HG03342 (cell line): ENCODE results near the gene SLC25A13.
A peak's percentile ranks its signal among the peaks of the same experiment; 100 is the strongest.

Experiments used
- ATAC-seq: cut with Tn5 transposase; IDR thresholded peaks from one replicate; pipeline ENCODE4 v1.9.1; 2021; ENCODE audit warnings: mild to moderate bottlenecking, moderate library complexity; ENCODE audit not compliant: unreplicated experiment

SLC25A13 gene

DNA sequence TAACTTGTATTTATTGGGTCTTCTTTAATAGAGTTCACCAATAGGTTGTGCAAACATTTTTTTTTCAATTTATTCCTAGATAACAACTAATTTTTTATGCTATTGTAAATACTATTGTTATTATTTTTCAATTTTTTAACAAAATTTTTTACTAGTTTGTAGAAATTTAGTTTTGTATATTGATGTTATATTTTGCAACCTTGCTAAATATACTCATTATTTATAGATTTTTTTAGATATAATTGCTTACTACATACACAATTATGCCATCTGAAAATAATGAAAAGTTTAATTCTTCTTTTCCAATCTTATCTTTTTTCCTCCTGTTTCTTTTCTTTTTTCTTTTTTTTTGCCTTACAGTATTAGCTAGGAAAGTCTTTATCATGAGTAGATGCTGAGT lies 216.9 kb downstream of the SLC25A13 start:
- no peak for ATAC-seq

GRCh38 chr7:96102096-96102811 lies 219.6 kb downstream of the SLC25A13 start:
- ATAC-seq: no peak

DNA sequence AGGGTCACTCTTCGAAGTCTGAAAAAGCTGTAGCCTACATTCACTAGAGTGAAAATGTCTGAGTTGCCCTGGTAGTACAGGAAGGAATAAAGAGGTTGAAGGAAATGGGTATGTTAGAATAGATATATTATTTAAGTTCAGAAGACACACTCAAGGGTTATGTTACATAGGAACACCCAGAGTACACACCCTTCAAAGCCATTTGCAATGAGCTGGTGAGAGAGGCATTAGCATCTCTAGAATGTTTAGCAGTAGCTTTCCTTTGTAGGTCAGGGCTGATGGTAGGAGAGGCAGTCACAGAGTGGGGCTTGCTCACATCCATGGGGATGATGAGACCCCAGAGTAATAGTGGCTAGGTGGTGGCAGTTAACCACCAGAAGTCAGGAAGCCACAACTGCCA lies 221.2 kb downstream of the SLC25A13 start:
- no peak for ATAC-seq

GRCh38 chr7:96097835-96098234 lies 224.1 kb downstream of the SLC25A13 start:
- no peak for ATAC-seq

GRCh38 chr7:96093435-96093834 lies 228.5 kb downstream of the SLC25A13 start:
- ATAC-seq: no peak

GRCh38 chr7:96090756-96091155 lies 231.1 kb downstream of the SLC25A13 start:
- ATAC-seq: no peak

DNA sequence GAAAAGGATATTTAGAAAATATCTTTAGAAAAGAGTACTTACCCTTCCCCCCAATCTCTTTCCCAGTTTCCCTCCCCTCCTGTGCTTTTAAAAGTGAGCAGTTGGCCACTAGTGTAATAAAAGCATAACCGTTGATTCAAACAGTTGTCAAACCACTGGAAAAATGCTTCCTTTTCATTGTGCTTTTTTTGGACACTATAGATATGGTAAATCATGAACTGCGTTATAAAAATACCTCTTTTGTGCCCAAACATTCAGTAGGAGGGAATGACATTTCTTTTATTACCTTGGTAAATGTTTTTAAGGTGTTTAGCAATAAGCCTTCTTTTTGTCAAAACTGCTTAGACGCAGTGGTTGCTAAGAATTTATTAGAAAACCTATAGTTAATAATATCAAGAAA lies 232.4 kb downstream of the SLC25A13 start:
- ATAC-seq: no peak

DNA sequence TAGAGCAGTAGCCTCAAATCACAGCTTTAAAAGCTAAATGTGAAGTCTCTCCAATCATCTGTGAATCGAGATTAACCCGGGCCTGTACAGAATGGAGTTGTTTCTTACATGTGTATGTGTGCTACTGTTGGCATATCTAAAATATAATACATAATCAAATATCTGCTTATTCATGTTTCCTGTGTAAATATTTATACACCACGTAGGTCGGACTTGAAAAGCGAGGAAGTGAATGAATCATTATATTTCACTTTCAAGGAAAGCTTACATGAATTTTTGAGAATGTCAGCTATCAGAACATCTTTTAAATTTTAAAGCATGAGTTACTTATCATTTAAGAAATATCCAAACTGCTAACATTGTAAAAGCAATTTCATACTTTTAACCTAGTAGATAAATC lies 233.3 kb downstream of the SLC25A13 start:
- ATAC-seq: no peak

DNA sequence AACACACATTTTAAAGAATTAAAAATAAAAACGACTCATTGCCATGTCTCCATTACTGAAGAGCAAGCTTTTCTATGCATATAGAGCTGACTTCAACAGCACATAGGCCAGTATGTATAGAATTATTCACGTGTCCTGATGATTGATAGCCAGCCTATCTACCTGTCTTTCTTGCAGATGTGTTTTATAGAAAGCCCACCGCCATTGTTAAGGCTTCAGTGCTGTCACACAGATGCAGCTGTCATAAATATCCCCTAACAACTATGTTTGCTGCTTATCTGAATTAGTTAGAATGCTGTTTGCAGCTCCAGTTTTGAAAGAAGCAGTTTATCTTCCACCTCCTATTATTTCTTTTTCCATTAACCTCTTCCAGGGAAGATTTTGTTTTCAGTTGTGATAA lies 235.9 kb downstream of the SLC25A13 start:
- ATAC-seq: no peak

DNA sequence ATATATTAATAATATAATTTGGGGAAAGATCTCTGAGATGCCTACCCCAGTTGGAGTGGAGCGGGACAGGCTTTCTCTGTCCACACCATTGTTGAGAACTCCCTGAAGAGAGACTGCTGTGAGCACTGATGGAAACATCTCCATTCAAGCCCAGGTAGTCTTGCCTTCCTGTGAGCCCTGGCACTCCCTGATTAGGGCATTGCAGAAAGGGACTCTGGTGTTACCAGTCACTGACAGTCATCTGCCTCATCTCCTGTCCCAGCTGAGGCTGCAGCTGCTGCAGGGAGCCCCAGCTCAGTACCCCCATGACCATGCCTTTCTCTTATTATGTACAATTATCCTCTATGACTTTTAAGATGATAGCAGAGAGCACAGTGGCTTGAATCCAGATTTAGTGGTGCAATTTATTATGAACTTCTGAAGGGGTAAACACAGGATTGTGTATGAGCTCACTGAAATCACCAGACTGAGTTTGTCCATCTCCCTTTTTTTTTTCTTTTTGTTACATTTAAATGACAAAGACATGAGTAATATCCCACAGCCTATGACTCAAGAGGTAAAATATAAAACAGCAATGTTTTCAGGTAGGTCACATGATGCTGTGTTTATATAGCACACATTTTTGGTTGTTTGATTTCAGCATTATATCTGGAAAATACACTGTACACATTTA lies 236.9 kb downstream of the SLC25A13 start:
- no peak for ATAC-seq

GRCh38 chr7:96080027-96080426 lies 241.9 kb downstream of the SLC25A13 start:
- ATAC-seq: no peak

- ATAC-seq: no peak
Measured at GRCh38 chr7:96076350-96076707, 245.6 kb downstream of the SLC25A13 start.

- ATAC-seq: peak; percentile 80
Measured at GRCh38 chr7:96075510-96076349, 246.2 kb downstream of the SLC25A13 start.

DNA sequence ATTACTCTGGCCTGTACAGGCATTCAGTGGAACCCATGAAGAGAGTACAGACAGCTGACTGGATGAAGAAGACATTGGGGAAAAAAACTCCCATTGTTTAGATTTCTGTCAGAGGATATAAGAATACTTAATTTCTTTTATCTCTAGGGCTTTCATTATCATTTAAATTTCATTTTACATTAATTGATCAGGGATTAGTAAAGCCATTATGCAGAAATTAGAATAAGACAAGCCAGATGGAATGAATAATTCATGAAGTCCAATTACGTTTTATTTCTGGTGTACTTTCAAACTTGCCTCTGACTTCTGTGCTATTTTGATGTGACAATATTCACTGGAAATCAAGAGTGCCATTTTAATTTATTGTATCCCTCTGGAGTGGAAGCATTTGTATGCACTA lies 247.0 kb downstream of the SLC25A13 start:
- ATAC-seq: no peak
